ENCODE data around the gene SOX13.
A peak's percentile ranks its signal among the peaks of the same experiment; 100 is the strongest.
"Not testable (repeated sequence)": the region's sequence is repeated elsewhere in the genome, so short reads cannot be mapped to it uniquely, and the experiment has no call there.

SOX13 gene

GRCh38 chr1:204098683-204099082 is 25.8 kb downstream of the SOX13 start:
- DNase-seq (ENCODE audit: low spot score), result no peak
- H3K9me3 Mint-ChIP-seq, result no peaks in the 10 kb centered on the region
- H3K27ac Mint-ChIP-seq, result no peak overlapping the region
- H3K4me1 Mint-ChIP-seq (ENCODE audit: low read depth), result peaks cover 15% of the 10 kb centered on the region
- H3K4me3 Mint-ChIP-seq, result no peak overlapping the region
- peaks cover 2% of the 10 kb centered on the region for H3K36me3 Mint-ChIP-seq (ENCODE audit: low read depth)
- H3K27me3 Mint-ChIP-seq (ENCODE audit: low read depth), result no peaks in the 10 kb centered on the region

DNA sequence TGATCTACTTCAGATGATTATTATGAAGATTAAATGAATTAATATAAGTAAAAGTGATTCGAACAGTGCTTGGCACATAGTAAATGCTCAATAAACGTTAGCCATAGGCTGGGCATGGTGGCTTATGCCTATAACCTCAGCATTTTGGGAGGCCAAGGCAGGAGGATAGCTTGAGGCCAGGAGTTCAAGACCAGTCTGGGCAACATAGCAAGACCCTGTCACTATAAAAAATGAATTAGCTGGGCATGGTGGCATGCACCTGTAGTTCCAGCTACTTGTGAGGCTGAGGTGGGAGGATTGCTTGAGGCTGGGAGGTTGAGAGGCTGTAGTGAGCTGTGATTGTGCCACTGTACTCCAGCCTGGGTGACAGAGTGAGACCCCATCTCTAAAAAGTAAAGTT is 26.8 kb downstream of the SOX13 start:
- H3K4me1 Mint-ChIP-seq (ENCODE audit: low read depth), result peaks cover 26% of the 10 kb centered on the region
- H3K4me3 Mint-ChIP-seq, result not testable (repeated sequence)

GRCh38 chr1:204102029-204102611 is 29.2 kb downstream of the SOX13 start:
- DNase-seq (ENCODE audit: low spot score), result no peak
- no peaks in the 10 kb centered on the region for H3K9me3 Mint-ChIP-seq
- H3K4me1 Mint-ChIP-seq (ENCODE audit: low read depth), result peaks cover 31% of the 10 kb centered on the region
- peak overlapping the region; percentile 82 for H3K27ac Mint-ChIP-seq
- H3K27me3 Mint-ChIP-seq (ENCODE audit: low read depth), result peaks cover 1% of the 10 kb centered on the region
- peak overlapping the region; percentile 64 for H3K4me3 Mint-ChIP-seq
- peaks cover 4% of the 10 kb centered on the region for H3K36me3 Mint-ChIP-seq (ENCODE audit: low read depth)

More for the DNA sequence above, 26.8 kb downstream of the SOX13 start:
- H3K36me3 Mint-ChIP-seq (ENCODE audit: low read depth); DNase-seq (ENCODE audit: low spot score); H3K27ac Mint-ChIP-seq; H3K9me3 Mint-ChIP-seq; H3K27me3 Mint-ChIP-seq (ENCODE audit: low read depth): not testable (repeated sequence)

GRCh38 chr1:204102739-204103430 is 30.0 kb downstream of the SOX13 start:
- Mint-ChIP-seq H3K4me1 (ENCODE audit: low read depth) (peaks cover 31% of the 10 kb centered on the region), H3K4me3 (peak overlapping the region; percentile 64), H3K36me3 (ENCODE audit: low read depth) (peaks cover 4% of the 10 kb centered on the region), H3K27me3 (ENCODE audit: low read depth) (peaks cover 2% of the 10 kb centered on the region), H3K9me3 (no peaks in the 10 kb centered on the region), H3K27ac (peak overlapping the region; percentile 82)
- peak; percentile 20 for DNase-seq (ENCODE audit: low spot score)

GRCh38 chr1:204103431-204103741 is 30.5 kb downstream of the SOX13 start:
- no peak for DNase-seq (ENCODE audit: low spot score)
- Mint-ChIP-seq H3K27me3 (ENCODE audit: low read depth) (peaks cover 2% of the 10 kb centered on the region), H3K36me3 (ENCODE audit: low read depth) (peaks cover 4% of the 10 kb centered on the region), H3K4me1 (ENCODE audit: low read depth) (peaks cover 31% of the 10 kb centered on the region), H3K4me3 (no peak overlapping the region), H3K27ac (peak overlapping the region; percentile 82), H3K9me3 (no peaks in the 10 kb centered on the region)

GRCh38 chr1:204104331-204105130 is 31.6 kb downstream of the SOX13 start:
- no peaks in the 10 kb centered on the region for H3K9me3 Mint-ChIP-seq
- DNase-seq (ENCODE audit: low spot score), result peak; percentile 13
- peak overlapping the region; percentile 84 for H3K27ac Mint-ChIP-seq
- H3K4me1 Mint-ChIP-seq (ENCODE audit: low read depth), result peaks cover 31% of the 10 kb centered on the region
- peak overlapping the region; percentile 55 for H3K4me3 Mint-ChIP-seq
- peaks cover 4% of the 10 kb centered on the region for H3K27me3 Mint-ChIP-seq (ENCODE audit: low read depth)
- H3K36me3 Mint-ChIP-seq (ENCODE audit: low read depth), result peaks cover 4% of the 10 kb centered on the region

DNA sequence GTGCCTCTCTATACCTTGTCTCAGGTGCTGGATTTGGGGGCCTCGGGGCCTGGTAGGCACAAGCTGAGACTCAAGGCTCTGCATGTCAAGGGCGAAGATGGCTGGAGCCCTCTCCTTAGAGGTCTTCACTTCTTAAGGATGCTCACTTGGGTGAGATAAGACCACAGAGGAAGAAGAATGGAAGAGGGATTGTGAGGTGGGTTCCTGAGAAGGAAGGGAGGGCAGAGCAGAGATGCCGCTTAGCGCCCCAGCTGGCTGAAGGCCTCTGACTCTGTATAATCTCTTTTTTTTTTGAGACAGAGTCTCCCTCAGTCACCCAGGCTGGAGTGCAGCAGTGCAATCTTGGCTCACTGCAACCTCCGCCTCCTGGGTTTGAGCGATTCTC is 32.2 kb downstream of the SOX13 start:
- peaks cover 31% of the 10 kb centered on the region for H3K4me1 Mint-ChIP-seq (ENCODE audit: low read depth)
- no peak for DNase-seq (ENCODE audit: low spot score)
- peak overlapping the region; percentile 84 for H3K27ac Mint-ChIP-seq
- no peaks in the 10 kb centered on the region for H3K9me3 Mint-ChIP-seq
- peak overlapping the region; percentile 55 for H3K4me3 Mint-ChIP-seq
- peaks cover 4% of the 10 kb centered on the region for H3K36me3 Mint-ChIP-seq (ENCODE audit: low read depth)
- H3K27me3 Mint-ChIP-seq (ENCODE audit: low read depth), result peaks cover 4% of the 10 kb centered on the region

DNA sequence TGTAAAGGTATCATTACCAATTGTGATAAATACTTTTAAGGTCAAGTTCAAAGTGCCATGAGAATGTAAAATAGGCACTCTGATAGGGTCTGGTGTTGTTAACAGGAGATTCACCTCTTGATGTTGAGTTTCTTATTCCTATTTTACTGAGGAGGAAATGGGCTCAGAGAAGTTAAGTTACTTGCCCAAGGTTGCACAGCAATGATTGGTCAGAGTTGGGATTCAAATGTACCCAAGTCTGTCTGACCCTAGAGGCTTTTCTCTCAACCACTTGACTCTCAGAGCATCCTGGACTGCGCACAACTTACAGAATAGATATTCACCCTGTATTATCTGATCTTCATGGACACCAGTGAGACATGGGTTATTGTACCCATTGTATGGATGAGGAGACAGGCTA is 33.9 kb downstream of the SOX13 start:
- Mint-ChIP-seq H3K27ac (no peak overlapping the region), H3K9me3 (no peaks in the 10 kb centered on the region), H3K36me3 (ENCODE audit: low read depth) (peaks cover 4% of the 10 kb centered on the region), H3K27me3 (ENCODE audit: low read depth) (peaks cover 4% of the 10 kb centered on the region), H3K4me1 (ENCODE audit: low read depth) (peaks cover 31% of the 10 kb centered on the region), H3K4me3 (no peak overlapping the region)
- no peak for DNase-seq (ENCODE audit: low spot score)

GRCh38 chr1:204107892-204108291 is 35.0 kb downstream of the SOX13 start:
- Mint-ChIP-seq H3K36me3 (ENCODE audit: low read depth) (peaks cover 2% of the 10 kb centered on the region), H3K9me3 (no peaks in the 10 kb centered on the region), H3K4me1 (ENCODE audit: low read depth) (peaks cover 23% of the 10 kb centered on the region), H3K27ac (no peak overlapping the region), H3K4me3 (no peak overlapping the region), H3K27me3 (ENCODE audit: low read depth) (peaks cover 4% of the 10 kb centered on the region)
- DNase-seq (ENCODE audit: low spot score), result no peak

- peaks cover 4% of the 10 kb centered on the region for H3K27me3 Mint-ChIP-seq (ENCODE audit: low read depth)
- H3K27ac Mint-ChIP-seq, result no peak overlapping the region
- H3K4me1 Mint-ChIP-seq (ENCODE audit: low read depth), result peaks cover 17% of the 10 kb centered on the region
Measured at GRCh38 chr1:204108312-204109141, 35.6 kb downstream of the SOX13 start.

DNA sequence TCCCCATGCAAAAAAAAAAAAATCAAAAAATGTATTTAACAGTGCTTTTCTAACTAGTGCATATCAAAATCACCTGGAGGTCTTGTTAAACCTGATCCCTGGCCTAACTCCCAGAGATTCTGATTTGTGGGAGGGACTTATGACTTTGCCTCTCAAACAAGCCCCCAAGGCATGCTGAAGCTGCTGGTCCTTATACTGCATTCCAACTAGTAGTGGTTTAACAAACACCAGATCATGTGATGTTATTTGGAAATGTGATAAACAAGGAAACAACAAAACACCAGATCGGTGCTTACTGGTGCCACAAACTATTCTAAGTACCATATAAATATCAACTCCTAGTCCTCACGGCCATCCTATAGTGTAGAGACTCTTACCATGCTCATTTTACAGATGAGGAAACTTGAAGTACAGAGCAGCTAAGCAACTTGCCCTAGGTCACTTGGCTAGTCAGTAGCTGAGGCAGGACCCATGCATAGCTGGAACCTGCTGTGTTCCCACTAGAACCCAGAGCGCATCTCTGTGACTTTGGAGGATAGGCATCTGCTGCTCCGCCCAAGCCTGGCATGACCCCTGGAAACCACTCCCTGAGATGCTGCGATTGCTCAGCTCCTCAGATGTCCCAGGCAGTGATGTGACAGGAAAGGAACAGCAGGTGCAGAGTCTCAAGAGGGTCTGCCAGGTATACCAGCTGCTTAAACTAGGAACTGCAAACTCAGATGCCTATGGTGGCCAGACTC is 38.1 kb downstream of the SOX13 start:
- peaks cover 4% of the 10 kb centered on the region for H3K27me3 Mint-ChIP-seq (ENCODE audit: low read depth)
- H3K4me3 Mint-ChIP-seq, result no peak overlapping the region
- no peak overlapping the region for H3K27ac Mint-ChIP-seq
- H3K4me1 Mint-ChIP-seq (ENCODE audit: low read depth), result peaks cover under 1% of the 10 kb centered on the region
- no peaks in the 10 kb centered on the region for H3K36me3 Mint-ChIP-seq (ENCODE audit: low read depth)
- no peaks in the 10 kb centered on the region for H3K9me3 Mint-ChIP-seq
- DNase-seq (ENCODE audit: low spot score), result no peak

More at GRCh38 chr1:204108312-204109141, 35.6 kb downstream of the SOX13 start:
- no peak for DNase-seq (ENCODE audit: low spot score)
- no peak overlapping the region for H3K4me3 Mint-ChIP-seq
- H3K9me3 Mint-ChIP-seq, result no peaks in the 10 kb centered on the region
- H3K36me3 Mint-ChIP-seq (ENCODE audit: low read depth), result peaks cover 2% of the 10 kb centered on the region

DNA sequence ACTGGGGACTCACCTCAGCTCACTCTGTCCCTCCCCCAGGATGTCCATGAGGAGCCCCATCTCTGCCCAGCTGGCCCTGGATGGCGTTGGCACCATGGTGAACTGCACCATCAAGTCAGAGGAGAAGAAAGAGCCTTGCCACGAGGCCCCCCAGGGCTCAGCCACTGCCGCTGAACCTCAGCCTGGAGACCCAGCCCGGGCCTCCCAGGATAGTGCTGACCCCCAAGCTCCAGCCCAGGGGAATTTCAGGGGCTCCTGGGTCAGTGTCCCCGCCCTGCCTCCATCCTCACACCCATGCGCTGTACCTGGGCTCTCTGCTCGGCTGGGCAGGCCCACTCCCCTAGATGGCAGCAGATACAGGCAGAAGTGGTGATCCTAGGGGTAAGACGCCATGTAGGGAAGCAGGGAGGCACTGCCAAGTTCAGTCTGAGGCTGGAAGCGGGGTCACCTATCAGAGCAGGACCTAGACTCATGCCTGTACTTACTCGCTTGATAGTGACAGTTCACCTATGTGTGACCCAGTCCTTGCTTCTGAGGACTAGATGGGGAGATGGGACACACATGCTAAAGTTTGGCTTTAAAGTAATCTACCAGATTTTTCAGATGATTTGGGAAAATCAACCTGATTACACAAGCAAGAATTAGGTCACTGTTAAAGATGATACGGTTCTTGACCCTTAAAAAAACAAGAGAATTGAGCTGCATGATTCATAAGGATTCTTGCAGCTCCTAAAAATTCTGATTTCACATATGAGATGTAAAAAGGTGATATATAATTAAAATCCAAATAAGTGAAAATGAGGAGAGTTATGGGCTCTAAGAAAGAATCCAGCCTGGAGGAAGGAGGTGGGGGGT is 40.2 kb downstream of the SOX13 start:
- DNase-seq (ENCODE audit: low spot score), result no peak
- no peak overlapping the region for H3K4me3 Mint-ChIP-seq
- H3K27ac Mint-ChIP-seq, result no peak overlapping the region

More for the DNA sequence above, 40.2 kb downstream of the SOX13 start:
- Mint-ChIP-seq H3K4me1 (ENCODE audit: low read depth) (no peaks in the 10 kb centered on the region), H3K36me3 (ENCODE audit: low read depth) (no peaks in the 10 kb centered on the region), H3K27me3 (ENCODE audit: low read depth) (peaks cover 2% of the 10 kb centered on the region), H3K9me3 (no peaks in the 10 kb centered on the region)
